Vagina (tissue), 2 donors: ENCODE measurements around the gene PPP2R5D.

Experiments used
- POLR2AphosphoS5 ChIP-seq, 2 donors: sonication (generic); formaldehyde crosslinking; IDR thresholded peaks; one replicate each; pipeline ENCODE4 v1.9.0; 2017; ENCODE audit warnings: antibody characterized with exemption in 2 of 2, mild to moderate bottlenecking in 2 of 2, low read depth in 1 of 2; ENCODE audit not compliant: insufficient read depth in 1 of 2
- TF ChIP-seq, protein P1 (sequence below), 3 experiments: fragments of 450-650 bp in 2 of 3; fragments of 200-600 bp in 1 of 3; sonication (generic) in 1 of 3; IDR thresholded peaks; one replicate each; pipeline ENCODE4 v1.5.1; 2017 to 2019; ENCODE audit warnings: antibody characterized with exemption in 3 of 3, mild to moderate bottlenecking in 2 of 3, moderate library complexity in 2 of 3

DNA sequence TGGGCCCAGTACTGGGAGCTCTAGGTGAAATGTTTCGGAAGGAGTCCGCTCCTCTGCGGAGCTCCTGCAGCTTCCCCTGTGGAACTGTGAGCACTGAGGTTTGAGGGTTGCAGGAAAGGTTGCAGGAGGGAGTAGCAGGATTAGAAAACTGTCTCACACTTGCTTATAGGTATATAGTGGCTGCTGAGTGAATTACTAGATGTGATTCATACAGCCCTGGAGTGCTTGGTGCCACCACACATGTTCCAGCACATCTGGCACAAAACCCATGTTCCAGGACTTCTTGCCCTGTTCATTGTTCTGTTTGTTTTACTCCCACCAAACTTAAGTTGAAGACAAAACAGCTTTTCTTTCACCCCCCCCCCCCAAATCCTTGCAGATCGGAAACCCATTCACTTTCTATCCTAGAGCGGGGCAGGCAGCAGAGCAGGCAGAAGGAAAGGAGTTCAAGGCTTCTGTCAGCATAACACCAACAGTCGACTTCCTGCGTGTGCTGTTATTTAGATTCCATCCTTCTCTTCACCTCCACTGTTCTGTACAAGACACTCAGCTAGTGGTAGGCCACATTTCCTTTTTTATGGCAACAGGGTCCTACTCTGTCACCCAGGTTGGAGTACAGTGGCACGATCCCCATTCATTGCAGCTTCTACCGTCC, 4.7 kb upstream of the PPP2R5D start:
- TF ChIP-seq, protein P1, sequence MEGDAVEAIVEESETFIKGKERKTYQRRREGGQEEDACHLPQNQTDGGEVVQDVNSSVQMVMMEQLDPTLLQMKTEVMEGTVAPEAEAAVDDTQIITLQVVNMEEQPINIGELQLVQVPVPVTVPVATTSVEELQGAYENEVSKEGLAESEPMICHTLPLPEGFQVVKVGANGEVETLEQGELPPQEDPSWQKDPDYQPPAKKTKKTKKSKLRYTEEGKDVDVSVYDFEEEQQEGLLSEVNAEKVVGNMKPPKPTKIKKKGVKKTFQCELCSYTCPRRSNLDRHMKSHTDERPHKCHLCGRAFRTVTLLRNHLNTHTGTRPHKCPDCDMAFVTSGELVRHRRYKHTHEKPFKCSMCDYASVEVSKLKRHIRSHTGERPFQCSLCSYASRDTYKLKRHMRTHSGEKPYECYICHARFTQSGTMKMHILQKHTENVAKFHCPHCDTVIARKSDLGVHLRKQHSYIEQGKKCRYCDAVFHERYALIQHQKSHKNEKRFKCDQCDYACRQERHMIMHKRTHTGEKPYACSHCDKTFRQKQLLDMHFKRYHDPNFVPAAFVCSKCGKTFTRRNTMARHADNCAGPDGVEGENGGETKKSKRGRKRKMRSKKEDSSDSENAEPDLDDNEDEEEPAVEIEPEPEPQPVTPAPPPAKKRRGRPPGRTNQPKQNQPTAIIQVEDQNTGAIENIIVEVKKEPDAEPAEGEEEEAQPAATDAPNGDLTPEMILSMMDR (IDR thresholded peaks at IDR 0.05), result no peak
- TF ChIP-seq POLR2AphosphoS5 (IDR thresholded peaks at IDR 0.05; ENCODE audit: insufficient read depth in 1 of 2, low read depth in 1 of 2), result no peak
